ENCODE results near the gene SLC49A3.
"Not testable (repeated sequence)": the region's sequence is repeated elsewhere in the genome, so short reads cannot be mapped to it uniquely, and the experiment has no call there.

The SLC49A3 gene

GRCh38 chr4:700587-701264 lies 11.8 kb upstream of the SLC49A3 start:
- DNase-seq, result no peak

- DNase-seq, result no peak
These were observed 11.0 kb upstream of the SLC49A3 start for GRCh38 chr4:699816-700580.

GRCh38 chr4:694341-694940 lies 5.5 kb upstream of the SLC49A3 start:
- DNase-seq, result not testable (repeated sequence)

GRCh38 chr4:692771-693554 lies 4.0 kb upstream of the SLC49A3 start:
- DNase-seq, result no peak

GRCh38 chr4:689723-690122 lies 772 bp upstream of the SLC49A3 start:
- no peak for DNase-seq

GRCh38 chr4:687971-688853 lies 739 bp downstream of the SLC49A3 start:
- no peak for DNase-seq

GRCh38 chr4:687048-687970 lies 1.6 kb downstream of the SLC49A3 start:
- no peak for DNase-seq

GRCh38 chr4:686413-687040 lies 2.4 kb downstream of the SLC49A3 start:
- no peak for DNase-seq

- no peak for DNase-seq
These were observed 3.1 kb downstream of the SLC49A3 start for GRCh38 chr4:685679-686412.

- DNase-seq, result no peak
These were observed 4.2 kb downstream of the SLC49A3 start for GRCh38 chr4:684623-685327.

GRCh38 chr4:683982-684622 lies 4.8 kb downstream of the SLC49A3 start:
- peak; percentile 70 for DNase-seq

- no peak for DNase-seq
These were observed 5.6 kb downstream of the SLC49A3 start for GRCh38 chr4:683247-683897.

- DNase-seq, result no peak
These were observed 6.3 kb downstream of the SLC49A3 start for GRCh38 chr4:682490-683172.

GRCh38 chr4:681736-682451 lies 7.1 kb downstream of the SLC49A3 start:
- DNase-seq, result no peak

GRCh38 chr4:680928-681645 lies 7.9 kb downstream of the SLC49A3 start:
- DNase-seq, result peak; percentile 68

- DNase-seq, result no peak
These were observed 8.4 kb downstream of the SLC49A3 start for GRCh38 chr4:680551-680927.

Measured in hematopoietic multipotent progenitor cell treated with erythropoietin and hydrocortisone succinate and interleukin-3 and kit ligand, for 8 days (in vitro differentiated cells).